ENCODE measurements around the gene TM4SF5.
"Not testable (repeated sequence)": the region's sequence is repeated elsewhere in the genome, so short reads cannot be mapped to it uniquely, and the experiment has no call there.

Gene TM4SF5

DNA sequence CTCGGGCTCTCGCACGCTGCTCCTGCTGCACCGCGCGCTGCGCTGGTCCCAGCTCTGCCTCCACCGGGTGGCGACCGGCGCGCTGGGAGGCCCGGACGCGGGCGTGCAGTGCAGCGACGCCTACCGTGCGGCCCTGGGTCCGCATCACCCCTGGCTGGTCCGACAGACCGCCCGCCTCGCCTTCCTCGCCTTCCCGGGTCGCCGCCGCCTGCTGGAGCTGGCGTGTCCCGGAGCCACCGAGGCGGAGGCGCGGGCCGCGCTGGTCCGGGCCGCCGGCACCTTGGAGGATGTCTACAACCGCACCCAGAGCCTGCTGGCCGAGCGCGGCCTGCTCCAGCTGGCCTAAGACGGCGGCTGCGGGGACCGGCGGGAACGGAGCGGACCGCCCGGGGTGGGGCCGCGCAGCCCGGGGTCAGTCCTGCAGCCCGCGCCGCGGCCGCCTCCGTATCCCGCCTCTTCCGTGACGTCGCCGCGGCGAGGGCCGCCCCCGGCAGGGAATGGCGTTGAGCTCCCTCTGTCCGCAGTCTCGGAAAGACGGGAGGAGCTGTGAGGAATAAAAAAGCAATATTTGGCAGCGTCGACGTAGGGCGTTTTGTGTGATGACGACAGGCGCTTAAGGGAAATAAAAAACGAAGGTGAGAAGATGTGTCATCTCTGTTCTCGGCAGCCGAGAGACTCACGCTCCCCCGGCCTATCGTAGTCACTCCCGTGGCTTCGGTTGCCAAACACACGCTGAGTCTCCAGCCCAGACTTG, 18.4 kb downstream of the TM4SF5 start:
- DNase-seq (ENCODE audit: low spot score) = peak; percentile 88

- no peak for DNase-seq (ENCODE audit: low spot score)
These were observed 19.0 kb downstream of the TM4SF5 start for GRCh38 chr17:4790705-4791088.

GRCh38 chr17:4795168-4795567, 23.5 kb downstream of the TM4SF5 start:
- no peak for DNase-seq (ENCODE audit: low spot score)

DNA sequence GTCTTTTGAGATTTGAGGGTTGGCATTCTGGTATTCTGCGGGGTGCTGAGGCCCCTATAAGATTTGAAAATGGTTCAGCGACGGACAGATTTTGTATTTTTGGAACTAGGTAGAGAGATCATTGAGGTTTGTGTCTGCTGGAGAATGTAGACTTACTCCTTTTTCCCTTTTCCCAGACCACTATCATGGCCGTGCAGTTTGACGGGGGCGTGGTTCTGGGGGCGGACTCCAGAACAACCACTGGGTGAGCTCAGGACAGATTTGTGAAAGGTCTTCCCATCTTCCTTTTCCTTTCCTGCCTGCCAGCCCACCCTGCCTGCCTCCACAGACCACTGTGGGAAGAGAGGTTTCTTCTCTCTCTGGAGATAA, 24.9 kb downstream of the TM4SF5 start:
- DNase-seq (ENCODE audit: low spot score) = no peak

- DNase-seq (ENCODE audit: low spot score) = no peak
These were observed 28.9 kb downstream of the TM4SF5 start for GRCh38 chr17:4800462-4801196.

DNA sequence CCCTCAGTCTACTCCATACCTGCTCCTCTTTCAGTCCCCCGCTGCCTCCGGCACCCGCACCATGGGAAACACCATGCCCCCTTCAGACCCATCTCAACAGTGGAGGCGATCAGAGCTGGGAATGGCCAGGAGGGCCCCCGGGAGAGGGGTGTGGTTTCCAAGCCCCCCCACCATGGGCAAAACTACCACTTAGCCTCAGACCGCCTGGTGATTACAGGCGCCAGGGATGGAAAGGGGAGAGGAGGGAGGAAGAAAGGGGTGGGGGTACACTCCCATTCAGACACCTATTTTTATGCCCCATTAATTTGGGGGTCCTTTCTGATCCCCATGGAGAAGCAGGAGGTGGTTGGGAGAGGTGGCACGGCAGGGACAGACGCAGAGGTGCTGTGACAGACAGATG, 30.5 kb downstream of the TM4SF5 start, which contains the start of gene C17orf114:
Gene C17orf114, minus strand, starts transcription at position 101 of the 400 bp plus-strand sequence.
- no peak for DNase-seq (ENCODE audit: low spot score)

- peak; percentile 29 for DNase-seq (ENCODE audit: low spot score)
These were observed 34.7 kb downstream of the TM4SF5 start for GRCh38 chr17:4806456-4806776.

DNA sequence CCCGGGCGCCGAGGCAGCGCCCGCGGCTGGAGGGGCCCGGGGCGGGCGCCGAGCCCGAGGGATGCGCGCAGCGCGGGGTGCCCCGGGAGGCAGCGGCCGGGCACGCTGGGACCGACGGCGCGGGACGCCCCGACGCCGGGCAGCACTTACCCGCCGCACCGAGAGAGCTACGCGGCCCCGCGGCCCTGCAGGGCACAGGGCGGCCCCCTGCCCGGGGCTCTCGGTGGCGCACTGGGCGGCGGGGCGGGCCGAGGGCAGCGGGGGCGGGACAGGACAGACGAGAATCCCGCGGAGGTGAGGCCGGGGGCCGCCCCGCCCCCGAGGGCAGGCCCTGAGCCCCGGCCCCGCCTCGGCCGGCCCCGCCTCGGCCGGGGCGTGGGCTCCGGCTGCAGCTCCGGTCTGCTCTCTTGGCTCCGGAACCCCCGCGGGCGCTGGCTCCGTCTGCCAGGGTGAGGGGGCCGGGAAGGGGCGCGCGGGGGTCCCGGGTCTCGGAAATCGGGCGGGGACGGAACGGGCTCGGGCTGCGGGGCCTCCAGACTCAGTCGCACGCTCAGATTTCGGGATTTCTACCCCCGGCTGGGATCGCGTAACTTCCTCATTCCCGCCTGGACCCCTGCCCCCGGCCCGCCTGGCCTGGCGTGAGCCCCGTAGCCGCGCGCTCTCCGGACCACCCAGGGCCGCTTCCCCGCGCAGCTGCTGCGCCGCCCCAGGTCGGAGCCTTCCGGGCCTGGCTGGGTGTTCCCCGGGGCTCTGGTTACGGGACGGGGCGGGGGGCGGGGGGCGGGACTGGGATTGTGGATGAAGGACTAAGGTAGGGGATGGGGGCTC, 35.3 kb downstream of the TM4SF5 start, which contains the start of gene PLD2:
Gene PLD2, plus strand, starts transcription at position 376 of the 828 bp plus-strand sequence. CDS start 621 bp downstream, outside the sequence.
- DNase-seq (ENCODE audit: low spot score) = peak; percentile 87

GRCh38 chr17:4807605-4808377, 36.1 kb downstream of the TM4SF5 start:
- DNase-seq (ENCODE audit: low spot score) = no peak

DNA sequence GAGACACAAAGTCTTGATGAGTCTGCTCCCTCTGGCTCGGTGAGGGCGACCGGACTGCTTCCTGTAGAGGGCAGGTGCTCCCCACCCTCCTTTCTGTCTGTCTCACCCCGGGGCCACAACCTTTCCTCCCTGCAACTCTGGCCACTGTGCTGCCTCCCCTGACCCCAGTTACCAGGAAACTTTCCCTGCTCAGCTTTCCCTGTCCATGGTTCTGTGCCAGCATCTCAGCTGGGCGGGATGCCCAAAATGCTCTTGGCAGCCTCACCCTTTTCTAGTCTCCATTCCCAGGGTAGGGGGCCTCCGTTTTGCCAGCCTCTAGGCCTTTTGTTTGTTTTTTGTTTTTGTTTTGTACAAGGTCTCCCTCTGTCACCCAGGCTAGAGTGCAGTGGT, 36.7 kb downstream of the TM4SF5 start:
- DNase-seq (ENCODE audit: low spot score) = no peak

GRCh38 chr17:4810696-4811290, 39.1 kb downstream of the TM4SF5 start:
- DNase-seq (ENCODE audit: low spot score) = no peak

DNA sequence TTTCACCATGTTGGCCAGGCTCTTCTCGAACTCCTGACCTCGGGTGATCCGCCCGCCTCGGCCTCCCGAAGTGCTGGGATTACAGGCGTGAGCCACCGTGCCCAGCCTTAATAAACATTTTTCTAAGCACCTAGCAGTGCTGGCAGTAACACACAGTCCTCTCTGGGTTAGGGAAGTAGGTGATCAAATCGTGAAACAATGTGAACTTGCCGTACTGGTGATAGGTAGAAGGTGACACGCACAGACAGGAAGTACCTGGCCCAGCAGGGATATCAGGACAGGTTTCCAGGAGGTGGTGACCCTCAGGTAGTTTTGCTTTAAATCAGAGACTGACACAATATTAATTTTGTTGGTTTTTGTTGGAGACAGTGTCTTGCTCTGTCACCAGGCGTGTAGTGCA, 39.8 kb downstream of the TM4SF5 start:
- no peak for DNase-seq (ENCODE audit: low spot score)

DNA sequence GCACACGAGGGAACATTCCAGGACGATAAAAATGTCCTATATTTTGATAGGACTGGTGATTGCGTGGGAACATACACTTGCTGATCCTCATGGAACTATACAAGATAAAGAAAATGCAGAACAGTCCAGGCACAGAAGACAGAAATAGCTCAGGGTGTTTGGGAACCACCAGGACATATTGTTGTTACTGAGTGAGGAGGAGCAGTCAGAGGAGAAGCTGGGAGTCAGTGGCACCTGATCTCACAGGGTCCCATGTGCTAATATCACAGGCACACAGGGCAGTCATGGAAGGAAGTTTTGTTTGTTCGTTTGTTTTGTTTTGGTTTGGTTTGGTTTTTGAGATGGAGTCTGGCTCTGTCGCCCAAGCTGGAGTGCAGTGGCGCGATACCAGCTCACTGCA, 41.0 kb downstream of the TM4SF5 start:
- DNase-seq (ENCODE audit: low spot score) = no peak

GRCh38 chr17:4815043-4815675, 43.5 kb downstream of the TM4SF5 start:
- DNase-seq (ENCODE audit: low spot score) = no peak

- no peak for DNase-seq (ENCODE audit: low spot score)
These were observed 45.1 kb downstream of the TM4SF5 start for GRCh38 chr17:4816826-4817225.

GRCh38 chr17:4818276-4818675, 46.6 kb downstream of the TM4SF5 start:
- no peak for DNase-seq (ENCODE audit: low spot score)

GRCh38 chr17:4822835-4823234, 51.1 kb downstream of the TM4SF5 start:
- DNase-seq (ENCODE audit: low spot score) = no peak

DNA sequence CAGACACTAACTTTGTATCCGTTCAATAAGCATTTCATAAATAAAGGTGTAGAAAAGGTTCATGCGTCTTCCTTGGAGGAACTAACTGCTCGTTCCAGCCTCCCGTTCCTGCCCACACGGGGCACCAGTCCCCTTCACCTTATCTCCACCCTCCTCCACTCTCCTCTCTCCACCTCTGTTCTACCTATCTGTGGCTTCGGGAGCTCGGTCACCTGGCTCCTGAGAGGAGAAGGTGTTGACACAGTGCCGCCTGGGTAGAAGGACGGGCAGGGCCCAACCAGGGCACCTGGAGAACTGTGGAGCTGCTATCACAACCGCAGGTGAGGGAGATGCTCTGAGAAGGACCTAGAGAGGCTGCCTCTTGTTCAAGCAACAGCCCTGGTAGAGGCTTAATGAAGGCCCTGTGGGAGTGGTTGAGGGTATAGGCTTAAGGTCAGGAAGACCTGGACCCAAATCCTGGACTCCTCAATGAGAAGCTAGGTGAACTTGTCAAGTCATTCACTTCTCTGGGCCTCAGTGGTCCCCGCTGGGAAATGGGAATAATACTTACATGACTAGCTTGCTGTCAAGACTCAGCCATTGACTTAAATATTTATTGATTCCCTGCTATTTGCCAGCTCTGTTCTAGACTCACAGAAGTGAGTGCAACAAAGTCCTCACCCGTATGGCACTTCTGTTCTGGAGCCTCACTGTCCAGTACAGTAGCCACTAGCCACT, 51.8 kb downstream of the TM4SF5 start:
- DNase-seq (ENCODE audit: low spot score) = no peak

GRCh38 chr17:4827399-4827798, 55.7 kb downstream of the TM4SF5 start:
- DNase-seq (ENCODE audit: low spot score) = no peak

DNA sequence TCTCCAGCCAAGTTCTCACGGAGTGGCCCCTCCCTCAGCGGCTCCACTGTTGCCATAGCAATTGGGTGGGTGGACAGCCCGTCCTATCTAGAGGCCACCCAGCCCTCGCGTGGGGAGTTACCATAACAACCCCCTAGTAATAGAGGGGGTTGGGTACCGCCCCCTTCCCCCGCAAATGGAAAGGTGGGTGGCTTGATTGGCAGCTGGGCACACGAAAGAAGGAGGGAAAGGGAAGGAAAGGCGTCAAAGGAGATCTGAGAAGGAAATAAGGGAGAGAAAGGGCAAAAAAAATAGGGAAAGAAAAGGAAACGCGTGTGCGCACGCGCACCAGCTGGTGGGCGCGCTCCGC, 61.1 kb downstream of the TM4SF5 start:
- not testable (repeated sequence) for DNase-seq (ENCODE audit: low spot score)
